Epithelial cell of proximal tubule (primary cell): ENCODE data around the gene SYT9. TPM values are rescaled to one million over a fixed set of nuclear protein-coding genes. Genes with fewer than 3 reads are reported as not detected.

Source experiments
- DNase-seq: peaks from one replicate; pipeline ENCODE4 v3.0.0-alpha.2; 2011; ENCODE audit warnings: low read depth
- H3K4me3 ChIP-seq: 2 replicates; pipeline ENCODE4 v1.5.1; 2011; ENCODE audit warnings: low read depth, mild to moderate bottlenecking, low read length
- CTCF ChIP-seq: conservative IDR thresholded peaks from 2 replicates; pipeline ENCODE4 v1.5.1; 2012; ENCODE audit warnings: low read depth, mild to moderate bottlenecking, low read length
- total RNA-seq: library from RNA; depleted of rRNA; stranded (reverse); fragments of >200 nt; gene quantifications from 2 replicates; pipeline ENCODE4 v1.2.3, GENCODE V29; 2015

Gene SYT9
- total RNA-seq, 1 donor from 2014 or later = 0.46 TPM

GRCh38 chr11:7486098-7486780 is 234.5 kb downstream of the SYT9 start:
- H3K4me3 ChIP-seq = no peak overlapping the region
- no peak for TF ChIP-seq CTCF
- no peak for DNase-seq

GRCh38 chr11:7486781-7487140 is 235.1 kb downstream of the SYT9 start:
- no peak for DNase-seq
- no peak for TF ChIP-seq CTCF
- H3K4me3 ChIP-seq = no peak overlapping the region

GRCh38 chr11:7487360-7487759 is 235.7 kb downstream of the SYT9 start:
- DNase-seq = no peak
- no peak for TF ChIP-seq CTCF
- H3K4me3 ChIP-seq = no peak overlapping the region

GRCh38 chr11:7488681-7489080 is 237.0 kb downstream of the SYT9 start:
- no peak for TF ChIP-seq CTCF
- no peak overlapping the region for H3K4me3 ChIP-seq
- no peak for DNase-seq

- DNase-seq = no peak
- no peak overlapping the region for H3K4me3 ChIP-seq
- no peak for TF ChIP-seq CTCF
These were observed 237.7 kb downstream of the SYT9 start for GRCh38 chr11:7489376-7489775.

- TF ChIP-seq CTCF = no peak
- no peak overlapping the region for H3K4me3 ChIP-seq
- DNase-seq = no peak
These were observed 238.3 kb downstream of the SYT9 start for GRCh38 chr11:7490054-7490453.

- no peak overlapping the region for H3K4me3 ChIP-seq
- DNase-seq = no peak
- no peak for TF ChIP-seq CTCF
These were observed 238.8 kb downstream of the SYT9 start for GRCh38 chr11:7490535-7490934.
